HG03025 (cell line): ENCODE data around the gene TRAIP.
"Not testable (repeated sequence)": the region's sequence is repeated elsewhere in the genome, so short reads cannot be mapped to it uniquely, and the experiment has no call there.

ENCODE experiments used
- ATAC-seq: cut with Tn5 transposase; IDR thresholded peaks from one replicate; pipeline ENCODE4 v1.9.1; 2021; ENCODE audit warnings: mild to moderate bottlenecking, moderate library complexity; ENCODE audit not compliant: unreplicated experiment, low FRiP score

TRAIP gene, protein sequence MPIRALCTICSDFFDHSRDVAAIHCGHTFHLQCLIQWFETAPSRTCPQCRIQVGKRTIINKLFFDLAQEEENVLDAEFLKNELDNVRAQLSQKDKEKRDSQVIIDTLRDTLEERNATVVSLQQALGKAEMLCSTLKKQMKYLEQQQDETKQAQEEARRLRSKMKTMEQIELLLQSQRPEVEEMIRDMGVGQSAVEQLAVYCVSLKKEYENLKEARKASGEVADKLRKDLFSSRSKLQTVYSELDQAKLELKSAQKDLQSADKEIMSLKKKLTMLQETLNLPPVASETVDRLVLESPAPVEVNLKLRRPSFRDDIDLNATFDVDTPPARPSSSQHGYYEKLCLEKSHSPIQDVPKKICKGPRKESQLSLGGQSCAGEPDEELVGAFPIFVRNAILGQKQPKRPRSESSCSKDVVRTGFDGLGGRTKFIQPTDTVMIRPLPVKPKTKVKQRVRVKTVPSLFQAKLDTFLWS

GRCh38 chr3:49856181-49857005 lies at the start of gene TRAIP:
Gene TRAIP, minus strand, starts transcription at chr3:49856564. Its CDS starts 111 bp downstream, at chr3:49856453.
- ATAC-seq, result peak; percentile 88

GRCh38 chr3:49904448-49904847 lies 48.1 kb upstream of the TRAIP start:
- ATAC-seq, result not testable (repeated sequence)

GRCh38 chr3:49903451-49904424 lies 47.4 kb upstream of the TRAIP start, which contains the start of gene MST1R:
Gene MST1R, minus strand, starts transcription at chr3:49903873. Its CDS starts 264 bp downstream, at chr3:49903609.
- no peak for ATAC-seq

GRCh38 chr3:49902511-49903345 lies 46.4 kb upstream of the TRAIP start:
- no peak for ATAC-seq

- ATAC-seq, result no peak
Measured at GRCh38 chr3:49901366-49902339, 45.3 kb upstream of the TRAIP start.

GRCh38 chr3:49900491-49901153 lies 44.3 kb upstream of the TRAIP start:
- no peak for ATAC-seq

- no peak for ATAC-seq
Measured at GRCh38 chr3:49899815-49900214, 43.5 kb upstream of the TRAIP start.

- no peak for ATAC-seq
Measured at GRCh38 chr3:49898991-49899390, 42.6 kb upstream of the TRAIP start.

GRCh38 chr3:49896345-49896744 lies 40.0 kb upstream of the TRAIP start:
- no peak for ATAC-seq

DNA sequence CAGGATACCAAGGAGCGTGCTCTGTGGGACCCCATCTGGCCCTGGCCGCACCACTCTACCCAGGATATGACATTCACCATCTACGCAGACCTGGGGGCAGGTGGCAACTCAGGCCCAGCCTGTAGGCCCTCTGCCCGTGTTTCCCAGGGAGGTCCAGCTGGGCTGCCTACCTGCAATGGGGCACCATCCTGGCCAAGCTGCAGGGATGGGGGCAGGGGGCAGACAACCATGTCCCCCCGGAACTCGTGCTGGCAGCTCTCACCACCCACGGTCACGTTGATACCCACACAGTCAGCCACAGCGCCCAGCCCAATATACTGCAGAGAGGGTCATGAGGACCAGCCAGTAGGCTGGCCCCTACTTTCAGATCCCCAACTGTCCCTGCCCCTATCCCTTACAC lies 39.4 kb upstream of the TRAIP start:
- no peak for ATAC-seq

DNA sequence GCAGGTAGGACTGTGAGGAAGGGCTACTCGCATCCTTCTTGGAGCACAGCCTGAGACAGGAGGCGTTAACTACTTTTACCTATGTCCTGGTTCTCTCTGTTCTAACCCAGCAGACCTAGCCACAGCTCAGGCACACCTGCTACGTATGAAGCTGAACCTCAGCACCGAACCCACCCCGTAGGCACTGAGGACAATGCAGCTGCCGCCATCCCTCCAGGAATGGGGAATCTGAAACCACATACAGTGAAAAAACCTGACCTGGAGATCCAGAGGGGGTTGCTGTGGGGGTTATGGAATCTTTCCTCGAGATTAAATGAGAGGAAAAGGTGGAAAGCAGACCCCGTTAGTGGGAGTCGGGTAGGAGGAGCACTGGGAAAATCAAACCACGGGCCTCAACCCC lies 32.9 kb upstream of the TRAIP start:
- no peak for ATAC-seq

DNA sequence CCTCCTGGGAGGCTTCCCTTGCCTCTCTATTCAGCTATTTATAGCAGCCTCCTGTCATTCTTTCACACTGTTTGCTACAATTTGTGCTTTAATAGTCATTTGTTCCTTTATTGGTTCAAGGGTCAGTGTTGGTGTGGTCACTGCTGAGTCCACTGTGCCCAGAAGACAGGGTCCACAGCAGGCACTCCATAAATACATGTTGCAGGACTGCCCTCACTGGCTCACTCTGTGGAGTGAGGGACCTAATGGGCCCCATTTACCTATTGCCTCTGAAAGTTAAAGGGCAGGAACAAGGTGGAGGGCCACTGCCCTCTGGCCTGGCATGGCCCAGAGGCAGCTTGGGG lies 30.5 kb upstream of the TRAIP start:
- no peak for ATAC-seq

- ATAC-seq, result no peak
Measured at GRCh38 chr3:49883998-49884397, 27.6 kb upstream of the TRAIP start.

DNA sequence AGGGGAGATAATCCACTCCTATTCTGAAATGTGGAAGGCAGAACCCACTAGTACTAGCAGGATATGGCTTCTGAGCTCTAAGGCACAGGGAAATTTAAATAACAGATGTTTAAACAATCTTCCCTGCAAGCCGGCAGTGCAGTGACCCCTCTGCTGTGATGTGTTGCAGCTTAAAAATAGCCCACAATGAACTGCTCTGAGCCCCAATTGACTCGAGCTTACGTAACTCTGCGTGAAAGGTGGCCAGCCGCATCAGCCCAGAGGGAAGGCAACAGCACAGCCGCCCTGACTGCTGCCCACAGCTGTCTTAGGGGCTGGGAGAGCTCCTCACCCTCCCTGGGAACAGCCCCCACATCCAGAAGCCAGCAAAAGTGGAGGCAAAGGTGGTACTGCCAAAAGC lies 25.8 kb upstream of the TRAIP start:
- ATAC-seq, result no peak

DNA sequence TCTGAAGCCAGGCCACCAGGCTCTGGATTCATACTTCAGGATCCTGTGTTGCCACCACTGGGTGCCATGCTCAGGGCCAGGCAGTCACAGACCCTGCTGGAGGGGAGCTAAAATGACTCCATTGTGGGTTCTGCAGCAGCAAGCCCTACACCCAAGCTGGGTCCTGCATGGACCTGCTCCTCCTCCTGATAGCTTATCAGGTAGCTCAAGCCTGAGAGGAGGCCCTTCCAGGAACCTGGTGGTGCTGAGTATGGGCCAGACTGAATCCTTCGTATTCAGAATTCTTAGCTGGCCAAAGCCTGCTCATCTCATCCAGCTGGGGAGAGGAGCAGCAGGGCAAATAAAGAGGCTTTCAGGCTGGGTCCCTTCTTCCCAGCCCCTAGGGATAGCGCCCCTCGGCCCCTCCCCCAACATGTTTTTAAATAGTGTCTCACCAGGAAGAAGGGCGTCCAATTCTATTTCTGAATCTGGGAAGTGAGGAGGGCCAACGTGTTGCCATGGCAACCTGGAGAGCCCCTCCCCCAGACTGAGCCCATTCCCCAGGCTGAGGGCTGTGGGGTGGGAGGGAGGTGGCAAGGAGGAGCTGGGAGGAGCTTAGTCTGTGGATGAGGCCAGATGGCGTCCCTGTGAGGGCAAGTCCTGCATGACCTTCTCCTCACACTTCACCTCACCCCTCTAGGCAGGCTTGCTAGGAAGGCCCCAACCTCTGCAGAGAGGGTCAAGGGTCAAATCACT lies 24.4 kb upstream of the TRAIP start:
- no peak for ATAC-seq

DNA sequence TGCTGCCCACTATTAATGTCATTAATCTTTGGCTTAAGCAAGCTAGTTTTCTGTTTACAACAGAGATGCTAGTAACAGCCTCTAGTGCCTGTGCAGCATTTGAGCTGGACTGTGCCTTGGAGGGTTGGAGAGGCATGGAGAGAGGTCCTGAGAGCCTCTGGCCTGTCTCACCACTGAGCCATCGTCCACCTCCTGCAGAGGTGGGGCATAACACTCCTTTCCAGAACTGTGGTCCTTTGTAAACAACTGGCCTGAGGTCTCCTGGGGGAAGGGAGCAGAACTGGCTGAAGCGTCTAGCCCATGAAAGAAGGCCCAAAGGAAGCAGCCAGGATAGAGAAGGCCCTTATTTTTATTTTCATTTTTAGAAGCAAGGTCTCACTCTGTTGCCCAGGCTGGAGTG lies 23.4 kb upstream of the TRAIP start:
- ATAC-seq, result no peak

- no peak for ATAC-seq
Measured at GRCh38 chr3:49878686-49879085, 22.3 kb upstream of the TRAIP start.
